GM12874 (cell line): ENCODE data around the gene KNL1.

Experiments used
- CTCF ChIP-seq: IDR thresholded peaks from 2 replicates; pipeline ENCODE4 v1.5.1; 2011; ENCODE audit warnings: low read depth, mild to moderate bottlenecking, control low read depth, low read length, moderate library complexity; ENCODE audit not compliant: insufficient read depth

KNL1 gene

DNA sequence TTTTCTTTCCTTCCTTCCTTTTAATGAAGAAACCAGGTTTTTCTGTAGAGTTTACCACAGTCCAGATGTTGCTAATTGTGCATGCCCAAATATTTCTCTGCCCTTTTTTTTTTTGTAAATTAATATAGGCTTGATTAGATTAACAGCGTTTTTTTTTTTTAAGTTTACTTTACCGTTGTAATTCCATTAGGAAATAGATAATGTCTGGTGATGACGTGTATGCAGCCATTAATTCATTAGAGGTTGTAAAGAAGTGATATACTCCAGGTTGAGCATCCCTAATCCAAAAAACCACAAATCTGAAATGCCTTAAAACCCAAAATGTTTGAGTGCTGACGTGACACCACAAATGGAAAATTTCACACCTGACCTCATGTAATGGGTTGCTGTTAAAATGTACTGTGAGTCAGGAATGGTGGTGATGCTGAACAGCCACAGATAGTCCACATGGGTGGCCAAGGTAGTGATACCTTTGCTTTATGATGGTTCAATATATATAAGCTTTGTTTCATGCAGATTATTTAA lies 43.2 kb downstream of the KNL1 start:
- no peak for TF ChIP-seq CTCF

DNA sequence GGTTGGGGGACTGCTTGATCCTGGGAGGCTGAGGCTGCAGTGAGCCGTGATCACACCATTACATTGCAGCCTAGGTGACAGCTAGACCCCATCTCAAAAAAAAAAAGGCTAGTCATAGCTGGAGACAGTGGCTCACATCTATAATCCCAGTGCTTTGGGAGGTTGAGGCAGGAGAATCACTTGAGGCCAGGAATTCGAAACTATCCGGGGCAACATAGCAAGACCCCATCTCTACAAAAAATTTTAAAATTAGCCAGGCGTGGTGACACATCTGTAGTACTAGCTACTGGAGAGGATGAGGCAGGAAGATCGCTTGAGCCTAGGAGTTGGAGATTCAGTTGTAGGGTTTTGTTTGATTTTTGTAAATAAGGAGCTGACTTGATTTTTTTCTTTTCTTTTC lies 45.6 kb downstream of the KNL1 start:
- no peak for TF ChIP-seq CTCF

DNA sequence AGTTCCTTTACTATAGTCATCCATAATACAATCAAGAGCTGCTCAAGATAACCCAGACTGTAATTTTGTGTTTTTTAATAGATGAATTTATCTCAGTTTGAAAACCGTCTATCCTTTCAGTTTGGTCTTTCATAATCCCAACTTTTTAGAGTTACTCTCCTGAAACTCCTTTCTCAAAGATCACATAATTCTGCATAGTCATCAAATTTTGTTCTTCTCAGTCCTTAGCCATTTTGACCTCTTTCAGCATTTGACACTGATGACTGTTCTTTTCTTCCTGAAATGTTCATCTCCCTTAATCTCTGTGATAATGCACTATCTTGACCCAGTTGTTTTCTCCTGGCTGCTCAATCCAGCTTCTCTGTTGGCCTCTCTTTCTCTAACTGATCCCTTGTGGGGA lies 53.5 kb downstream of the KNL1 start:
- TF ChIP-seq CTCF, result no peak

DNA sequence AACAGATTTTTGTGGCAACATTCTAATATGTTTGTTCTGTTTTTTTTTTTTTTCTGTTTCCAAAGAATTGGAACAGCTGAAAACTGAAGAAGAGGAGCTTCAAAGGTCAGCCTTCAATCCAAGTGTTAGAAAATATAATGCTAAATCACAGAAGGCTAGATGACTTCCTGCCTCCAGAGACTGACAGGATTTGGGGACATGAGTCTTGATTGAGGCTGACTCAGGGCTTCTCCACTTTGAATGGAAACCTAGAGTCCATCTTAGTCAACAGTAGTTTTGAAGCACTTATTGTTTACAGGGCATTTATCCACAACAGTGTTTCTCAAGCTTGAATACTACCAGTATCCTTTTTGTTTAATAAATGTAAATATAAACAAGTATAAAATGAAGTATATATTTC lies 56.4 kb downstream of the KNL1 start:
- no peak for TF ChIP-seq CTCF

GRCh38 chr15:40660686-40661085 lies 66.6 kb downstream of the KNL1 start:
- no peak for TF ChIP-seq CTCF

- no peak for TF ChIP-seq CTCF
Observed at GRCh38 chr15:40664909-40665308, 70.9 kb downstream of the KNL1 start.

- no peak for TF ChIP-seq CTCF
Observed at GRCh38 chr15:40680151-40680550, 86.1 kb downstream of the KNL1 start.

DNA sequence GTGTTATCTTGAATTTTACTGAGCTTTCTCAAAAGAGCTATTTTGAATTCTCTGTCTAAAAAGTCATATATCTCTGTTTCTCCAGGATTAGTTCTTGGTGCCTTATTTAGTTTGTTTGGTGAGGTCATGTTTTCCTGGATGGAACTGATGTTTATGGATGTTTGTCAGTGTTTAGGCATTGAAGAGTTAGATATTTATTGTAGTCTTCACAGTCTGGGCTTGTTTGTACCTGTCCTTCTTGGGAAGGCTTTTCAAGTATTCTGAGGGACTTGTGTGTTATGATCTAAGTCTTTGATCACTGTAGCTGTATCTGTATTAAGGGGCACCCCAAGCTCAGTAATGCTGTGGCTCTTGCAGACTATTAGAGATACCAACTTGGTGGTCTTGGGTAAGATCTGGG lies 90.3 kb downstream of the KNL1 start:
- no peak for TF ChIP-seq CTCF
